Neural cell (in vitro differentiated cells): ENCODE results near the gene FLII. TPM values are rescaled to one million over a fixed set of nuclear protein-coding genes. Genes with fewer than 3 reads are reported as not detected.

ENCODE experiments used
- H2AFZ ChIP-seq: fragments of 200-600, 300-800 bp; sonication (generic), shearing (Covaris generic); 2 replicates; pipeline ENCODE4 v1.6.0; 2014; ENCODE audit warnings: low read depth, mild to moderate bottlenecking, antibody characterized with exemption, low read length, moderate library complexity
- H3F3A ChIP-seq: fragments of 200-600 bp; shearing (Covaris generic); 2 replicates; pipeline ENCODE4 v1.6.1; 2016; ENCODE audit warnings: mild to moderate bottlenecking, moderate library complexity, mixed read lengths, antibody characterized with exemption, low read length; ENCODE audit not compliant: insufficient read depth, poor library complexity, severe bottlenecking
- H3K27ac ChIP-seq: fragments of 200-600, 300-800 bp; sonication (generic), shearing (Covaris generic); 2 replicates; pipeline ENCODE4 v1.5.1; 2014; ENCODE audit warnings: mild to moderate bottlenecking, low read length, moderate library complexity
- H3K27me3 ChIP-seq: fragments of 300-800, 200-600 bp; sonication (generic), shearing (Covaris generic); 2 replicates; pipeline ENCODE4 v1.6.0; 2014; ENCODE audit warnings: mild to moderate bottlenecking, low read depth, low read length, moderate library complexity; ENCODE audit not compliant: insufficient read depth
- H3K36me3 ChIP-seq: fragments of 300-800, 200-600 bp; sonication (generic), shearing (Covaris generic); 2 replicates; pipeline ENCODE4 v1.5.1; 2014; ENCODE audit warnings: mild to moderate bottlenecking, antibody characterized with exemption, low read length, moderate library complexity; ENCODE audit not compliant: insufficient read depth
- H3K4me2 ChIP-seq: fragments of 300-800, 200-600 bp; sonication (generic), shearing (Covaris generic); 2 replicates; pipeline ENCODE4 v1.6.0; 2014; ENCODE audit warnings: mild to moderate bottlenecking, low read length
- H3K4me3 ChIP-seq: fragments of 300-800, 200-600 bp; sonication (generic), shearing (Covaris generic); 2 replicates; pipeline ENCODE4 v1.5.1; 2014; ENCODE audit warnings: mild to moderate bottlenecking, low read length, moderate library complexity
- H3K79me2 ChIP-seq: fragments of 200-600 bp; shearing (Covaris generic); replicated peaks from 2 replicates; pipeline ENCODE4 v1.6.0; 2014; ENCODE audit warnings: mild to moderate bottlenecking, low read length, moderate library complexity; ENCODE audit not compliant: insufficient read depth
- H3K9ac ChIP-seq: fragments of 300-800, 200-600 bp; sonication (generic), shearing (Covaris generic); 2 replicates; pipeline ENCODE4 v1.6.1; 2016; ENCODE audit warnings: mild to moderate bottlenecking, low read length, mixed read lengths
- H3K9me2 ChIP-seq: fragments of 200-600 bp; shearing (Covaris generic); 2 replicates; pipeline ENCODE4 v1.6.1; 2016; ENCODE audit warnings: mild to moderate bottlenecking, low read length, mixed read lengths; ENCODE audit not compliant: insufficient read depth
- H3K9me3 ChIP-seq: fragments of 200-600, 300-800 bp; sonication (generic), shearing (Covaris generic); 2 replicates; pipeline ENCODE4 v1.6.1; 2016; ENCODE audit warnings: mild to moderate bottlenecking, mixed run types, low read length, moderate library complexity, mixed read lengths
- H4K20me1 ChIP-seq: fragments of 200-600 bp; shearing (Covaris generic); 2 replicates; pipeline ENCODE4 v1.6.1; 2016; ENCODE audit warnings: mild to moderate bottlenecking, mixed run types; ENCODE audit not compliant: insufficient read depth
- EP300 ChIP-seq: fragments of 450-650 bp; conservative IDR thresholded peaks from 2 replicates; pipeline ENCODE4 v1.6.1; 2014; ENCODE audit warnings: antibody characterized with exemption, mild to moderate bottlenecking, moderate library complexity; ENCODE audit not compliant: poor library complexity, severe bottlenecking
- EZH2 ChIP-seq: fragments of 200-600, 300-800 bp; shearing (Covaris generic), sonication (generic); IDR thresholded peaks from 2 replicates; pipeline ENCODE4 v1.6.1; 2014; ENCODE audit warnings: antibody characterized with exemption, low read length, borderline replicate concordance, mild to moderate bottlenecking; ENCODE audit not compliant: insufficient read depth, poor library complexity, severe bottlenecking
- MXI1 ChIP-seq: fragments of 450-650 bp; conservative IDR thresholded peaks from 2 replicates; pipeline ENCODE4 v1.6.1; 2014; ENCODE audit warnings: antibody characterized with exemption, mild to moderate bottlenecking; ENCODE audit not compliant: poor library complexity, severe bottlenecking
- POLR2AphosphoS5 ChIP-seq: IDR thresholded peaks from 2 replicates; pipeline ENCODE4 v1.6.1; 2012
- RAD21 ChIP-seq: fragments of 450-650 bp; conservative IDR thresholded peaks from 2 replicates; pipeline ENCODE4 v1.6.1; 2014; ENCODE audit warnings: antibody characterized with exemption, mild to moderate bottlenecking, moderate library complexity
- SMC3 ChIP-seq: fragments of 450-650 bp; conservative IDR thresholded peaks from 2 replicates; pipeline ENCODE4 v1.6.1; 2014; ENCODE audit warnings: antibody characterized with exemption, mild to moderate bottlenecking, moderate library complexity; ENCODE audit not compliant: poor library complexity
- TAF1 ChIP-seq: IDR thresholded peaks from 2 replicates; pipeline ENCODE4 v1.6.1; 2012; ENCODE audit warnings: low read depth
- polyA plus RNA-seq: library from polyadenylated mRNA; depleted of rRNA; stranded (reverse); fragments of >200 nt; gene quantifications from 2 replicates; pipeline ENCODE4 v1.2.3, GENCODE V29; 2014
- TF ChIP-seq, protein P1 (sequence below): IDR thresholded peaks from 2 replicates; pipeline ENCODE4 v1.6.1; 2012; ENCODE audit warnings: borderline replicate concordance
- TF ChIP-seq, protein P2 (sequence below): fragments of 450-650 bp; IDR thresholded peaks from 2 replicates; pipeline ENCODE4 v1.5.1; 2014; ENCODE audit warnings: antibody characterized with exemption, mild to moderate bottlenecking, moderate library complexity; ENCODE audit not compliant: poor library complexity, severe bottlenecking

FLII gene
- polyA plus RNA-seq, 1 donor from 2014 or later = 93.0 TPM

DNA sequence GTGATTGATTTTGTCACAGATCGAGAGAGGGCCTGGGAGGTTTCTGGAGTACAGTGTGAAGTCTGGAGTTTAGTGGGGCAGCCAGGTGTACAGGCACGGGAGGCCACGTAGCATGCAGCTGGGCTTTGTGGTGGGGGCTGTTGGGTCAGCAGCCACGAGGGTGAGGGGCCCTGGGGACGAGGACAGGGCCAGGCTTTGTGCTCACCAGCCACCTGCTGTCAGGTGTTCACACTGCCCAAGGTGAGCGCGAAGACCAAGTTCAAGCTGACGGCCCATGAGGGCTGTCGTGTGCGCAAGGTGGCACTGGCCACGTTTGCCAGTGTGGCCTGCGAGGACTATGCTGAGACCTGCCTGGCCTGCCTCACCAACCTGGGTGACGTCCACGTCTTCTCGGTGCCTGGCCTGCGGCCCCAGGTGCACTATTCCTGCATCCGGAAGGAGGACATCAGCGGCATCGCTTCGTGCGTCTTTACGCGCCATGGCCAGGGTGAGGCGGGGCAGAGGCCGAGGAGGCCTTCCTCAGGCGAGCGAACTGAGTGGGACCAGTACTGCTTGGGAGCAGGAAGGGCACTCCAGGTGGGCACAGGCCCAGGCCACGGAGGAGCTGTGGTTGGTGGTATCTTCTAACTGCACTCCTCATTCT lies 17.2 kb downstream of the FLII start:
- Histone ChIP-seq H3K4me2 (no peak overlapping the region), H3K79me2 (no peaks in the 10 kb centered on the region), H3K9ac (no peak overlapping the region), H3K36me3 (peaks cover 5% of the 10 kb centered on the region), H3F3A (no peaks in the 10 kb centered on the region), H3K27ac (no peak overlapping the region), H4K20me1 (no peaks in the 10 kb centered on the region), H3K9me2 (no peaks in the 10 kb centered on the region), H2AFZ (no peak overlapping the region), H3K4me3 (no peak overlapping the region), H3K9me3 (no peaks in the 10 kb centered on the region), H3K27me3 (no peaks in the 10 kb centered on the region)
- no peak for TF ChIP-seq MXI1
- TF ChIP-seq RAD21 = no peak
- TF ChIP-seq, protein P1, sequence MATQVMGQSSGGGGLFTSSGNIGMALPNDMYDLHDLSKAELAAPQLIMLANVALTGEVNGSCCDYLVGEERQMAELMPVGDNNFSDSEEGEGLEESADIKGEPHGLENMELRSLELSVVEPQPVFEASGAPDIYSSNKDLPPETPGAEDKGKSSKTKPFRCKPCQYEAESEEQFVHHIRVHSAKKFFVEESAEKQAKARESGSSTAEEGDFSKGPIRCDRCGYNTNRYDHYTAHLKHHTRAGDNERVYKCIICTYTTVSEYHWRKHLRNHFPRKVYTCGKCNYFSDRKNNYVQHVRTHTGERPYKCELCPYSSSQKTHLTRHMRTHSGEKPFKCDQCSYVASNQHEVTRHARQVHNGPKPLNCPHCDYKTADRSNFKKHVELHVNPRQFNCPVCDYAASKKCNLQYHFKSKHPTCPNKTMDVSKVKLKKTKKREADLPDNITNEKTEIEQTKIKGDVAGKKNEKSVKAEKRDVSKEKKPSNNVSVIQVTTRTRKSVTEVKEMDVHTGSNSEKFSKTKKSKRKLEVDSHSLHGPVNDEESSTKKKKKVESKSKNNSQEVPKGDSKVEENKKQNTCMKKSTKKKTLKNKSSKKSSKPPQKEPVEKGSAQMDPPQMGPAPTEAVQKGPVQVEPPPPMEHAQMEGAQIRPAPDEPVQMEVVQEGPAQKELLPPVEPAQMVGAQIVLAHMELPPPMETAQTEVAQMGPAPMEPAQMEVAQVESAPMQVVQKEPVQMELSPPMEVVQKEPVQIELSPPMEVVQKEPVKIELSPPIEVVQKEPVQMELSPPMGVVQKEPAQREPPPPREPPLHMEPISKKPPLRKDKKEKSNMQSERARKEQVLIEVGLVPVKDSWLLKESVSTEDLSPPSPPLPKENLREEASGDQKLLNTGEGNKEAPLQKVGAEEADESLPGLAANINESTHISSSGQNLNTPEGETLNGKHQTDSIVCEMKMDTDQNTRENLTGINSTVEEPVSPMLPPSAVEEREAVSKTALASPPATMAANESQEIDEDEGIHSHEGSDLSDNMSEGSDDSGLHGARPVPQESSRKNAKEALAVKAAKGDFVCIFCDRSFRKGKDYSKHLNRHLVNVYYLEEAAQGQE = no peak
- TF ChIP-seq POLR2AphosphoS5 = no peak
- no peak for TF ChIP-seq SMC3
- TF ChIP-seq EZH2 = no peak
- TF ChIP-seq EP300 = no peak
- TF ChIP-seq TAF1 = no peak
- TF ChIP-seq, protein P2, sequence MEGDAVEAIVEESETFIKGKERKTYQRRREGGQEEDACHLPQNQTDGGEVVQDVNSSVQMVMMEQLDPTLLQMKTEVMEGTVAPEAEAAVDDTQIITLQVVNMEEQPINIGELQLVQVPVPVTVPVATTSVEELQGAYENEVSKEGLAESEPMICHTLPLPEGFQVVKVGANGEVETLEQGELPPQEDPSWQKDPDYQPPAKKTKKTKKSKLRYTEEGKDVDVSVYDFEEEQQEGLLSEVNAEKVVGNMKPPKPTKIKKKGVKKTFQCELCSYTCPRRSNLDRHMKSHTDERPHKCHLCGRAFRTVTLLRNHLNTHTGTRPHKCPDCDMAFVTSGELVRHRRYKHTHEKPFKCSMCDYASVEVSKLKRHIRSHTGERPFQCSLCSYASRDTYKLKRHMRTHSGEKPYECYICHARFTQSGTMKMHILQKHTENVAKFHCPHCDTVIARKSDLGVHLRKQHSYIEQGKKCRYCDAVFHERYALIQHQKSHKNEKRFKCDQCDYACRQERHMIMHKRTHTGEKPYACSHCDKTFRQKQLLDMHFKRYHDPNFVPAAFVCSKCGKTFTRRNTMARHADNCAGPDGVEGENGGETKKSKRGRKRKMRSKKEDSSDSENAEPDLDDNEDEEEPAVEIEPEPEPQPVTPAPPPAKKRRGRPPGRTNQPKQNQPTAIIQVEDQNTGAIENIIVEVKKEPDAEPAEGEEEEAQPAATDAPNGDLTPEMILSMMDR = no peak

DNA sequence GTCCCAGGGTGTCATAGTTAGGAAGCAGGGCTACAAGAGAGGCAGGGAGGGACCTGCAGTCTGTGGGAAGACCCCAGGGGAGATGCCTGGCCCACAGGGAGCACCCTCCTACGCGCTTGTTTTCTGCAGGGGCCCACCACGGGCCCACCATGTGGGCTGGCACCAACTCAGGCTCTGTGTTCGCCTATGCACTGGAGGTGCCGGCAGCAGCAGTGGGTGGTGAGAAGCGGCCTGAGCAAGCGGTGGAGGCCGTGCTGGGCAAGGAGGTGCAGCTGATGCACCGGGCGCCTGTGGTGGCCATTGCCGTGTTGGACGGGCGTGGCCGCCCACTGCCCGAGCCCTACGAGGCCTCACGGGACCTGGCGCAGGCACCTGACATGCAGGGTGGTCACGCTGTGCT lies 18.1 kb downstream of the FLII start:
- peaks cover 5% of the 10 kb centered on the region for H3K36me3 ChIP-seq
- no peak overlapping the region for H2AFZ ChIP-seq
- no peaks in the 10 kb centered on the region for H3K79me2 ChIP-seq
- no peak overlapping the region for H3K4me2 ChIP-seq
- no peak overlapping the region for H3K27ac ChIP-seq
- no peaks in the 10 kb centered on the region for H3K9me3 ChIP-seq
- H3K9ac ChIP-seq = no peak overlapping the region
- H4K20me1 ChIP-seq = no peaks in the 10 kb centered on the region
- no peak overlapping the region for H3K4me3 ChIP-seq
- H3F3A ChIP-seq = no peaks in the 10 kb centered on the region
- H3K27me3 ChIP-seq = no peaks in the 10 kb centered on the region
- TF ChIP-seq, protein P2 = no peak
- TF ChIP-seq TAF1 (no peak), SMC3 (no peak), POLR2AphosphoS5 (no peak), EP300 (no peak), EZH2 (no peak), MXI1 (no peak), RAD21 (no peak)
- TF ChIP-seq, protein P1 = no peak
- H3K9me2 ChIP-seq = no peaks in the 10 kb centered on the region
